Upper lobe of left lung (tissue), 6 donors: ENCODE results near the gene FOXA1. TPM values are rescaled to one million over a fixed set of nuclear protein-coding genes. Genes with fewer than 3 reads are reported as not detected.

ENCODE experiments used
- ATAC-seq, 2 donors: fragments of 200-7000 bp; cut with Tn5 transposase; one replicate each; pipeline ENCODE4 v1.9.1; 2022; ENCODE audit warnings: mild to moderate bottlenecking in 2 of 2, moderate library complexity in 2 of 2; ENCODE audit not compliant: low FRiP score in 2 of 2
- DNase-seq, 2 donors: peaks; one replicate each; pipeline ENCODE4 v3.0.0-alpha.2; 2019 to 2020
- H3K27ac ChIP-seq, 4 donors: fragments of 200-600 bp; sonication (generic); one replicate each; pipeline ENCODE4 v1.5.1; 2016 to 2019
- H3K27me3 ChIP-seq, 4 donors: fragments of 200-600 bp; sonication (generic); one replicate each; pipeline ENCODE4 v1.5.1; 2017 to 2019
- H3K36me3 ChIP-seq, 4 donors: fragments of 200-600 bp; sonication (generic); one replicate each; pipeline ENCODE4 v1.5.1; 2016 to 2019
- H3K4me1 ChIP-seq, 4 donors: fragments of 200-600 bp; sonication (generic); one replicate each; pipeline ENCODE4 v1.5.1; 2018 to 2019
- H3K4me3 ChIP-seq, 4 donors: fragments of 200-600 bp; sonication (generic); one replicate each; pipeline ENCODE4 v1.5.1; 2017 to 2019; ENCODE audit warnings: mild to moderate bottlenecking in 2 of 4, moderate library complexity in 1 of 4
- H3K9me3 ChIP-seq, 4 donors: fragments of 200-600 bp; sonication (generic); one replicate each; pipeline ENCODE4 v1.5.1; 2018 to 2019
- CTCF ChIP-seq, 6 experiments: fragments of 450-650 bp in 4 of 6; fragments of 200-600 bp in 2 of 6; sonication (generic) in 2 of 6; IDR thresholded peaks; one replicate each; pipeline ENCODE4 v1.5.1; 2016 to 2019; ENCODE audit warnings: antibody characterized with exemption in 6 of 6
- EP300 ChIP-seq, 4 donors: sonication (generic); formaldehyde crosslinking; IDR thresholded peaks; one replicate each; pipeline ENCODE4 v1.5.1; 2017; ENCODE audit warnings: antibody characterized with exemption in 4 of 4, control low read depth in 2 of 4
- POLR2A ChIP-seq, 4 donors: fragments of 450-650 bp; IDR thresholded peaks; one replicate each; pipeline ENCODE4 v1.5.1; 2016 to 2017; ENCODE audit warnings: antibody characterized with exemption in 4 of 4, mild to moderate bottlenecking in 2 of 4
- POLR2AphosphoS5 ChIP-seq, 2 donors: sonication (generic); formaldehyde crosslinking; IDR thresholded peaks; one replicate each; pipeline ENCODE4 v1.5.1; 2017; ENCODE audit warnings: antibody characterized with exemption in 2 of 2
- WGBS, 2 donors: methylation state at CpG; one replicate each; pipeline ENCODE4 v1.1.5; 2017 to 2018; 5-methylcytosine and 5-hydroxymethylcytosine counted together
- total RNA-seq, 6 donors: library from RNA; depleted of rRNA in 4 of 6; stranded (reverse); fragments of >200 nt in 4 of 6; gene quantifications; one replicate each; pipeline versions ENCODE4 v1.1.0 to v1.2.1, GENCODE V29; 2016 to 2021
- donor health status: DM: no; HTN: no; CAD: no; lungs with moderate emphysema.
- donor health status: DM: no; HTN: yes; CAD: no; lungs with severe emphysema.

Gene FOXA1
- total RNA-seq, 6 donors from 2014 or later: 25.1 to 69.2 (median 34.6) TPM

- 3 to 4% methylated on average over 32 to 46 of the region's 46 CpGs for WGBS, 2 donors
- peaks cover 2 to 73% (median 46%) of the 10 kb centered on the region in 4 donors for H3K27me3 ChIP-seq
- H3K4me1 ChIP-seq: peaks cover 29 to 69% (median 43%) of the 10 kb centered on the region in 4 donors
- H3K36me3 ChIP-seq: no peaks in the 10 kb centered on the region
- peak overlapping the region; percentile 25 to 62 (median 51) for H3K4me3 ChIP-seq
- ATAC-seq (peak; percentile 34 to 83), DNase-seq (peak; percentile 89 to 90)
- TF ChIP-seq POLR2AphosphoS5 (IDR thresholded peaks at IDR 0.05): peak in 1 of 2 donors; percentile 42
- TF ChIP-seq CTCF (IDR thresholded peaks at IDR 0.05): no peak
- peak in 2 of 4 donors; percentile 13 to 61 for TF ChIP-seq POLR2A (IDR thresholded peaks at IDR 0.05)
- H3K9me3 ChIP-seq: no peaks in the 10 kb centered on the region
- peak overlapping the region; percentile 85 to 92 (median 89) for H3K27ac ChIP-seq
Observed at GRCh38 chr14:37595809-37596621, 966 bp upstream of the FOXA1 start.

GRCh38 chr14:37594238-37594970 lies 645 bp downstream of the FOXA1 start:
- peak overlapping the region; percentile 75 to 92 (median 89) for H3K27ac ChIP-seq
- WGBS, 2 donors: 4 to 5% methylated on average over 13 to 35 of the region's 56 CpGs
- H3K36me3 ChIP-seq: no peaks in the 10 kb centered on the region
- no peaks in the 10 kb centered on the region for H3K9me3 ChIP-seq
- DNase-seq (peak; percentile 74 to 88), ATAC-seq (peak; percentile 39 to 56)
- TF ChIP-seq CTCF (IDR thresholded peaks at IDR 0.05) (peak; percentile 45 to 68 (median 56)), POLR2AphosphoS5 (IDR thresholded peaks at IDR 0.05) (no peak), POLR2A (IDR thresholded peaks at IDR 0.05) (peak in 1 of 4 donors; percentile 18)
- H3K4me3 ChIP-seq: peak overlapping the region; percentile 27 to 62 (median 51)
- peaks cover 2 to 70% (median 40%) of the 10 kb centered on the region in 4 donors for H3K27me3 ChIP-seq
- H3K4me1 ChIP-seq: peaks cover 25 to 57% (median 35%) of the 10 kb centered on the region in 4 donors

GRCh38 chr14:37593511-37594237 lies 1.4 kb downstream of the FOXA1 start:
- 13 to 17% methylated on average over 14 of the region's 14 CpGs for WGBS, 2 donors
- Histone ChIP-seq H3K36me3 (no peaks in the 10 kb centered on the region), H3K27ac (peak overlapping the region; percentile 75 to 92 (median 89)), H3K9me3 (no peaks in the 10 kb centered on the region), H3K4me3 (peak overlapping the region in 3 of 4 donors; percentile 47 to 62 (median 55)), H3K4me1 (peaks cover 23 to 50% (median 33%) of the 10 kb centered on the region in 4 donors), H3K27me3 (peaks cover 2 to 63% (median 36%) of the 10 kb centered on the region in 4 donors)
- TF ChIP-seq CTCF (IDR thresholded peaks at IDR 0.05): no peak
- no peak for TF ChIP-seq POLR2AphosphoS5 (IDR thresholded peaks at IDR 0.05)
- TF ChIP-seq EP300 (IDR thresholded peaks at IDR 0.05): no peak
- TF ChIP-seq POLR2A (IDR thresholded peaks at IDR 0.05): no peak
- DNase-seq: no peak
- ATAC-seq: no peak

- DNase-seq (no peak), ATAC-seq (no peak)
- Histone ChIP-seq H3K27me3 (peaks cover 2 to 61% (median 31%) of the 10 kb centered on the region in 4 donors), H3K4me3 (peak overlapping the region in 3 of 4 donors; percentile 47 to 62 (median 55)), H3K9me3 (no peaks in the 10 kb centered on the region), H3K36me3 (no peaks in the 10 kb centered on the region), H3K4me1 (peaks cover 16 to 48% (median 33%) of the 10 kb centered on the region in 4 donors), H3K27ac (peak overlapping the region; percentile 71 to 92 (median 89))
- 8 to 10% methylated on average over 28 of the region's 42 CpGs for WGBS, 2 donors
- TF ChIP-seq EP300 (IDR thresholded peaks at IDR 0.05) (no peak), POLR2AphosphoS5 (IDR thresholded peaks at IDR 0.05) (no peak), POLR2A (IDR thresholded peaks at IDR 0.05) (no peak), CTCF (IDR thresholded peaks at IDR 0.05) (no peak)
Observed at GRCh38 chr14:37592482-37593408, 2.3 kb downstream of the FOXA1 start.
